ENCODE results near the gene BRD1.
"Not testable (repeated sequence)": the region's sequence is repeated elsewhere in the genome, so short reads cannot be mapped to it uniquely, and the experiment has no call there.

The BRD1 gene

GRCh38 chr22:49825944-49826602 is 1.6 kb downstream of the BRD1 start:
- DNase-seq, result no peak

GRCh38 chr22:49825436-49825835 is 2.2 kb downstream of the BRD1 start:
- DNase-seq, result no peak

- DNase-seq, result no peak
Measured at GRCh38 chr22:49824936-49825335, 2.7 kb downstream of the BRD1 start.

DNA sequence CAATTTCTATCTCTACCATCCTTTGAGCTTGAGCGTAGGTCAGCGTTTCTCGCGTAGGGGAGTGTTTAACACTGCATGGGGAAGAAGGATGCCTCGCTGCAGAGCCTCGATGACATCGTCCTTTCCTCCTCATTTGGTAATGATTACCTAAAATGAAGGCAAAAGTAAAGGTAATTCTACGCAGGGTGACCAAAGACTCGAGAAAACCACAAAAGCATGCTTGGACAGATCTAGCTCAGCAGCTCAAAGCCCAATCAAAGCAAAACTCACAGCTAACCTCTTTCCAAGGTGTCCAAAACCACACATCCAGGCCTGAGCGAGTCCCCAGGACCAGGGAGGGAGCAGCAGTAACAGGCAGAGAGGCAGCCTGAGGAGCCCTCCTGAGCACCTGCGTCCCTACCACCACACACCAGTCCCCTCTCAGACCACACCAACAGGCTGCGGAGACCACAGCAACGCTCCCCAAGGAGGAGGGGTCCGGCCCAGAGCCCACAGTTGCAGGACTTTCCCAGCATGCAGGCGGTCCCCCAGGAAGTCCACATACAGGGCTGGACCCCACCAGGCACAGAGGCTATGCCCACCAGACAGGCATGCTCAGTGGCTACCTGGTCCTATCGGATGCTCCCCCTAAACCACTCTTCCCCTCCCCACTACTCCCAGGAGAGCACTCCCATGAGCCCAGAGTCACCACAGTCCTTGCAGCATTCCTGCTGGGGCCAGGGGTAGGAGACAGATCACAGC is 3.3 kb downstream of the BRD1 start:
- DNase-seq, result no peak

- no peak for DNase-seq
Measured at GRCh38 chr22:49823289-49824045, 4.2 kb downstream of the BRD1 start.

GRCh38 chr22:49821741-49822140 is 5.9 kb downstream of the BRD1 start:
- not testable (repeated sequence) for DNase-seq

GRCh38 chr22:49820984-49821383 is 6.7 kb downstream of the BRD1 start:
- no peak for DNase-seq

DNA sequence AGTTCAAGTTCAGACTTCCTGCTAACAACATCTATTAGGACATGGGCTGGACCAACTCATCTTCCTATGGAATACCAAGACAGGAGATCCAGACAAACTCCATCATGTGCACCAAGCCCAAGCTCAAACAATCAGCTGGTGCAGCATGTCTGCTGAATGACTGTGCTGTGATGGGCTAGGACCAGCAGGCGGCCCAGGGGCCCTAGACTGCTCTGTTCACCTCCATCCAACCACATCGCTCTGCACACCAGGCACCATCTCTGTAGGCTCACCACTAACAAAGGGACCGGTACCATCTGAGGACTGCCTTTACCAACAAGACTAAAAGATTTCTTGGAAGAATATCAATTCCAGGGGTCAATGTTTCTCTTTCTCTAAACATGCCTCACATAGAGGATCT is 10.3 kb downstream of the BRD1 start:
- no peak for DNase-seq

DNA sequence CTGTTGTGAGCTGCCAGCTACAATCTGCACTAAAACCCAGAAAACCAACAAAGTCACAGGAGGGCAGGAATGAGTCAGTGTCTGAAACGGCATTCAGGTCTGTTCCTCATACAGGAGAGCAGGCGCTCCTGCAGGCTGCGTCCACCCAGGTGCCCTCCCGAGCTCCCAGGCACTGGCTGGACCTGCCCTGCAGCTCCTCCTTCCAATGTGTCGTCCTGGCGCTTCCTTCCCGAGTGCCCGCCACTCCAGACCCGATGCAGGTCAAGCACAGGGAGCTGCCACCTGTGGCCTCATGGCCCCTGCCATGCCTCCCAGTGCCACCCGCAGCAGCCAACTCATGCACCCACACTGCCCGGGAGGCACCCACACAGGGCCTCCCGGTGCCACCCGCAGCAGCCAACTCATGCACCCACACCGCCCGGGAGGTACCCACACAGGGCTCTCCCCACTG is 12.0 kb downstream of the BRD1 start:
- DNase-seq, result no peak

- no peak for DNase-seq
Measured at GRCh38 chr22:49814856-49815255, 12.8 kb downstream of the BRD1 start.

GRCh38 chr22:49814164-49814686 is 13.4 kb downstream of the BRD1 start:
- no peak for DNase-seq

DNA sequence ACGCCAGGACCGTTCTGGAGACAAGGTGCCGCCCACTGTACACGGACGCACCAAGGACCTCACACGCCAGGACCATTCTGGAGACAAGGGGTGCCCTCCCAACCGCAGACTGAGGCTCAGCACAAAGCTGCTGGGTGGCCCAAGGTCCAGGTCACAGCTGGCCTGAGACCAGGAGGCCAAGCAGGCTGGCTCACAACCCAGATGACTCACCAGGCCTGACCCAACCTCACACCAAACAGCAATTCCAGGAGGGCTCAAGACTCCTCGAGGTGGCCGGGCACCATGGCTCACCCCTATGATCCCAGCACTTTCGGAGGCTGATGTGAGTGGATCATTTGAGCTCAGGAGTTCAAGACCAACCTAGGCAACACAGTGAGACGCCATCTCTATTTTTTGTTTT is 14.8 kb downstream of the BRD1 start:
- DNase-seq, result no peak

GRCh38 chr22:49811020-49811791 is 16.5 kb downstream of the BRD1 start:
- DNase-seq, result no peak

DNA sequence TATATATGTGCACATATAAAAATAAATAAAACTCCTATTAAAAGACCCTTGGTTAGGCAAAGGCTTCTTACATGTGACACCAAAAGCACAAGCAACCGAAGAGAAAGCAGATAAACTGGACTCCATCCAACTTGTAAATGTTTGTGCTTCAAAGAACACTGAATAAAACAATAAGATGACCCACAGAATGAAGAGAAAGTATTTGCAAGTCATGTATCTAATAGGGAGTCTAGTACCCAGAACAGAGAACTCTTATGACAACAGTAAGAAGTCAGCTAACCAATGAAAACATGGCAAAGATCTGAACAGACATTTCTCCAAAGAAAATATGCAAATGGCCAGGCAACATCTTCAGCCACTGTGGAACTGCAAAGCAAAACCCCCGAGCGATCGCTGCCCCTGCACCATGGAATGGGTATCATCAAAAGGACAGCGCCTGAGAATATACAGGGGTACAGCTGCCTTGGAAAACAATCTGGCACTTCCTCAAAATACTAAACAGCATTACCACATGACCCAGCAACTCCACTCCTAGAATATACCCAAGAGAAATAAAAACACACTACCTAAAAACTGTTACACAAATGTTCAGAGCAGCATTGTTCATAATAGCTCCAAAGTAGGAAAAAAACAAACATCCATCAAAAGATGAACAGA is 17.2 kb downstream of the BRD1 start:
- no peak for DNase-seq

GRCh38 chr22:49807780-49808708 is 19.6 kb downstream of the BRD1 start:
- no peak for DNase-seq

- no peak for DNase-seq
Measured at GRCh38 chr22:49807129-49807528, 20.5 kb downstream of the BRD1 start.

DNA sequence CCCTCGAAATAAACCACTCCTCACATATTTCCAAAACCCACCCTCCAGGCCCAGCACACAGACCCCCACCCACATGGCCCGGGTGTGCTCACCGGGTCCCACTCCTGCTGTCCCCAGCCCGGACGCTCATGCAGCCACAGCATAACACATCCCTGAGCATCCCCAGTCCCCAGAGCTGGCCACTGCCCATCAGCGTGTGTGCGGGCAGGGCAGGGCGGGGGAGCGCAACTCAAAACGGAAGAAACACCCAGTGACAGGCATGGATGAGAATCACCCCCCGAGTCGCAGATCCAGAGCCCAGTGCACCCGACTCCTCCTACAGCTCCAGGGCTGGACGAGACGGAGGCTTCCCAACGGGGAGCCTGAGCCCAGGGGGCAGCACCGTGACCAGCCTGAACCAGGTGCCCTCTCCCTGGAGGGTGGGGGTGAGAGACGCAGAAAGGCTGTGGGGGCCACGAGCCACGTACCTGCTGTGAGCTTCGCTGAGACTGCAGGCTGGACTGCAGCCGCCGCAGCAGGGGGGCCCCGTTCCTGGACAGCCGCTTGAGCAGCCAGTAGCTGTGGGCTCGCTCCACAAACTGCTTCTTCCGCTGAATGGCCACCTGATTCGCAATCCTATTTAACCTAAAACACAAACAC is 23.8 kb downstream of the BRD1 start:
- no peak for DNase-seq

GRCh38 chr22:49803134-49803533 is 24.5 kb downstream of the BRD1 start:
- no peak for DNase-seq

DNA sequence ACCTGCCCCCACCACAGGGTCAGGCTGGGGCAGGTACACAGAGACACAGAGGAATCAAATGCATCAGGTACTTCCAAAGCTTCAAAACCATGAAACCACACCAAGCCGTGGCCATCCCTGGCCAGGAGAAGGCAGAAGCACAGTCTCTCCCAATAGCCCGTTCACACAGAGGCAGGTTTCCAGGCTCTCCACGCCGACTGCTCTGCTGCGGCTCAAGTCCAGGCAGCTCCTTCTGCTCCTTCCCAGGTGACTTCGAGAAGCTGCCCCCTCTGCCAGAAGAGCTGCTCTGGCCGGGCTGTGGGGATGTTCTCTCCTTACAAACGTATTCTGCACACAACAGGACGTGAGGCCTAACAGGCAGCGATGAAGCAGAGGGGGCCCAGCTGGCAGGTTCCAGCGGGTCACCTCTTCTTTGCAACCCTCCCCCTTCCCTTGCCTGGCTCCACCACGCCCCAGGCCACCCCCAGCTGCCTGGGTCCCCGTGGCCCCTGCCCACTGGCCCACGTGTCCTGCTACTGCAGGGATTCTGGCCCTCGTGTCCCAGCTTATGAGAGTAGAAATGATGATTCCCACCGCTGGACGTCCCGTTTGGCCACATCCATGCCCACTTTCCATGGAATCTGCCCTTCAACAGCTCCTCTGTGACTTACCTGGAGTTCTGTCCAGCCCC is 26.1 kb downstream of the BRD1 start:
- DNase-seq, result no peak
